GM12865 (cell line): ENCODE data around the gene ZNF516.
"Not testable (repeated sequence)": the region's sequence is repeated elsewhere in the genome, so short reads cannot be mapped to it uniquely, and the experiment has no call there.

Experiments
- DNase-seq: peaks from one replicate; pipeline ENCODE4 v3.0.0; 2010; ENCODE audit warnings: low read depth
- H3K4me3 ChIP-seq: 2 replicates; pipeline ENCODE4 v1.5.1; 2011; ENCODE audit warnings: mild to moderate bottlenecking, low read depth, low read length, control low read depth
- CTCF ChIP-seq: IDR thresholded peaks from 2 replicates; pipeline ENCODE4 v1.5.1; 2011; ENCODE audit warnings: low read length, control low read depth, low read depth, inconsistent platforms; ENCODE audit not compliant: insufficient read depth; ENCODE audit errors: missing control alignments

ZNF516 gene

GRCh38 chr18:76495006-76495370 lies at the start of gene ZNF516:
Gene ZNF516, minus strand, starts transcription at chr18:76495242. Its CDS starts 52,188 bp downstream, at chr18:76443054.
- no peak for TF ChIP-seq CTCF
- peak within 1 kb of the TSS; percentile 89 for H3K4me3 ChIP-seq
- peak; percentile 65 for DNase-seq

GRCh38 chr18:76538846-76539245 lies 43.8 kb upstream of the ZNF516 start:
- TF ChIP-seq CTCF = no peak
- H3K4me3 ChIP-seq = no peak overlapping the region
- no peak for DNase-seq

DNA sequence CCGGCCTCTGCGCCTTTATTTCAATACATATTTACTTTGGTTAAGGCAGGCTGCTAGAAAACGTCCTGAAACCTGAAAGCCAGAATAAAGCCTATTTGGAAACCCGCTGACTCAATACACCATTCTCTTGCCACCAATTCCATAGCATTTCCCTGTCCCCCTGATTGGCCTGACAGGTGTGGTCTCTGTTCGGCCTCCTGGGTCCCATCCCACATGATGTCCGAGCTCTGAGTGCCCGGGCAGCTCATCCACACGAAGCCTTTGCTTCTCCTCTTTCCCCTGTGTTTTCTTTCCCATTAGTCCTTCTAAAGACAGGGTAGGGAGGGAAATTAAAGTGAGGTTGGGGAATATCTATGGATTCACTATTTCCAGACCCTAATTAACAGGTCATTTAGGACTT lies 42.6 kb upstream of the ZNF516 start:
- H3K4me3 ChIP-seq = no peak overlapping the region
- no peak for TF ChIP-seq CTCF
- no peak for DNase-seq

DNA sequence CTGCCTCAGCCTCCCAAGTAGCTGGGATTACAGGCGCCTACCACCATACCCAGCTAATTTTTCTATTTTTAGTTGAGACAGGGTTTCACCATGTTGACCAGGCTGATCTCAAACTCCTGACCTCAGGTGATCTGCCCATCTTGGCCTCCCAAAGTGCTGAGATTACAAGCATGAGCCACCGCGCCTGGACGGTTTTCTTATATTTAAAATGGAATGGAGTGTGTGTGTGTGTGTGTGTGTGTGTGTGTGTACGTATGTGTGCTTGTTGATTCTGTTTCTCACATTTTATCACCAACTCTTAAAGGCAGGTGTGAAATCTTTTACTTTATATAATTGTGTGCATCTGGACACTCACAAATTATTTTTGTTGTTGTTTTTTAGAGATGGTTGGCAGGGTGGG lies 41.6 kb upstream of the ZNF516 start:
- not testable (repeated sequence) for DNase-seq, H3K4me3 ChIP-seq

DNA sequence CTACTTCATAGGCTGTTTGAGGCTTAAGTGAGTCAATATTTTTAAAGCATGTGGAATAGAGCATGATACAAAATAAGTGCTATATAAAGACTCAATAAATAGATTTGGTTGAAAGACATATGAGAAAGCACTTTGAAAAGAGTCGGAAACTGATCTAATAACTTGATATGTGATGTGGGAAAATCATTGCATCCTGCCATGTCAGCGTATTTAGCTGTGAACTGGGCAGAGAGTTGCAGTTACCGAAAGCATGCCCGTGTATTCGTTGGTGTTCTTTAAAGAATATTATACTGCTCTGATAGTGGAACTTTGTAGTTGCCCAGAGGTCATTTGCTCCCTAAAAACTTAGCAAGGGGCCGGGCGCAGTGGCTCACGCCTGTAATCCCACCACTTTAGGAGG lies 37.8 kb upstream of the ZNF516 start:
- TF ChIP-seq CTCF = no peak
- no peak for DNase-seq
- H3K4me3 ChIP-seq = no peak overlapping the region

DNA sequence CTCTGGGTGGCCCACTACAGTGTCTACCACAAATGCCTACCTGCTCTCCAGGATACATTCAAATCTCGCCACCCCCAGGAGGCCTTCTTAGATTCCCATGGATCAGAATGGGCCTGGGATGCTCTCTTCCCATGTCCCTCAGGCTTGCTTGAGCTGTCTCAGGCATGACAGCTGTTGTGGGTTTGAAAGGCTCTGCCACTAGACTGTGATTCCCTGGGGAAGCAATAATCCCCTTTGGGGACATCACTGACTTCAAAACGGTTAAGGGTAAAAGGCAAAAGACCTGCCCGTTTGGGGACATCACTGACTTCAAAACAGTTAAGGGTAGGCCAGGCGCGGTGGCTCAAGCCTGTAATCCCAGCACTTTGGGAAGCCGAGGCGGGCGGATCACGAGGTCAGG lies 35.8 kb upstream of the ZNF516 start:
- H3K4me3 ChIP-seq = no peak overlapping the region
- no peak for TF ChIP-seq CTCF
- no peak for DNase-seq

- DNase-seq = no peak
- TF ChIP-seq CTCF = no peak
- no peak overlapping the region for H3K4me3 ChIP-seq
Observed at GRCh38 chr18:76530391-76530790, 35.3 kb upstream of the ZNF516 start.

DNA sequence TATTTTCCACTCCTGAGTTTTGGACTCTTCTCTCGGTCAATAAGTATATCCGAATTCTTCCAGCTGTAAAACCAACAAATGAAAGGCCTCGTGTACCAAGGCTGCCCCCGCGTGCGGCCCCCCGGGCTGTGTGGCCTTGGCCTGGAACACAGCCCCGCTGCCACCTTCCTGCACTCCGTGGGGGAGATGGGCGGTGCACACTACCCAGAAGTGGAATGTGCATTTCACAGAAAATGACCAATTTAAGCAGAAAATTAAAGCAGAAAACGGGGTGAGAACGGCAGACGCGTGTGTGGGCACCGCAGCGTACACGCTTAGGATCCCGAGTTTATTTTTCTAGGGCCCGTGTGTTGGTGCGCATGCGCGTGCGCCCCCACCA lies 34.4 kb upstream of the ZNF516 start:
- no peak for DNase-seq
- H3K4me3 ChIP-seq = peak overlapping the region; percentile 51
- no peak for TF ChIP-seq CTCF
